Measurements from ENCODE around the gene CRABP1.

Gene CRABP1

DNA sequence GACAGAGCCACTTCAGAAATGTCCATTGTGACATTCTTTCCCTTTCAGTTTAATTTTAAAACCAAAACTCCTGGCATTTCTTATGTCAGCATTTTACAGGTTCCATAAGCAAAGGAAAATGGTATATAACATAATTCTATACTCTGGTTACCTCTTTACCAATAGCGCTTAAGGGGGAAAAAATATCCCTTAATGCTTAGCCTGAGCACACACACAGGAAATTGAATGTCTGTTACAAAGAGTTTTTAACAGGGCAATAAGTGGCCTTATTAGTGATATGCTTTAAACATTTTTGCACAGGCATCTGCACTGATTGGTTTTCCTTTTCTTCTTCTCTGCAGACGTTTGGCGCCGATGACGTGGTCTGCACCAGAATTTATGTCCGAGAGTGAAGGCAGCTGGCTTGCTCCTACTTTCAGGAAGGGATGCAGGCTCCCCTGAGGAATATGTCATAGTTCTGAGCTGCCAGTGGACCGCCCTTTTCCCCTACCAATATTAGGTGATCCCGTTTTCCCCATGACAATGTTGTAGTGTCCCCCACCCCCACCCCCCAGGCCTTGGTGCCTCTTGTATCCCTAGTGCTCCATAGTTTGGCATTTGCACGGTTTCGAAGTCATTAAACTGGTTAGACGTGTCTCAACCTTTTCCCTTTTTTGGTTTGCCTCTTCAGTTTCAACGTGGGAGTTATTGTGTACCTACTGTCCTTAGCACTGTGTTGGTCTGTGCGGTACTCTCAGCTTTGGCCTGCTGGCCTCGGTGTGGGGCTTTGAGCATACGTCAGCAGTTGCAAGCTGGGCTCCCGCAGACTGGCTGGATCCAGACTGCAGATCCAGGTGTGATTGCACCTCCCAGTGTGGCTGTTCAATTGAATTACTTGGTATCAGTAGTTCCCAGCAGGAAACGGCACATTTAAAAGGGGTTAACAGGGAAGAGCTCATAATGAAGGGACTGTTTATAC lies 7.7 kb downstream of the CRABP1 start:
- no peak for DNase-seq

DNA sequence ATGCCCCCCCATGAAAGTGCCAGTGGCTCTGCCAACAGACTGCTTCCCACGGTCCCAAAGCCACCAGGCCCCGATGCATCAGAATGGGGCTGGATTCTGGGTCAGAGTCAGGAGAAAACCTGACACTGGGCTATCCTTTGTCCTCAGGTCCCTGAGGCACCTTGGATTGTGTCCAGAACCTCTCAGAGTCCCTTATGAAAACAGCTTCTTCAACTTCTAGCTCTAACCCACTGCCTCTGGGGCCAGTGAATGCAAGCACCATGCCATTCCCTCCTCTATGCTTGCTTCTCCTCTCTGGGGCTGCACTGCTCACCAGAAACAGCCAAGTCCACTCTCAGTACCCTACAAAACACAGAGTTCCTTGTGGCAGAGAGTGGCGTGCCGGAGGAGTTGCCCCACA lies 9.9 kb downstream of the CRABP1 start:
- no peak for DNase-seq

DNA sequence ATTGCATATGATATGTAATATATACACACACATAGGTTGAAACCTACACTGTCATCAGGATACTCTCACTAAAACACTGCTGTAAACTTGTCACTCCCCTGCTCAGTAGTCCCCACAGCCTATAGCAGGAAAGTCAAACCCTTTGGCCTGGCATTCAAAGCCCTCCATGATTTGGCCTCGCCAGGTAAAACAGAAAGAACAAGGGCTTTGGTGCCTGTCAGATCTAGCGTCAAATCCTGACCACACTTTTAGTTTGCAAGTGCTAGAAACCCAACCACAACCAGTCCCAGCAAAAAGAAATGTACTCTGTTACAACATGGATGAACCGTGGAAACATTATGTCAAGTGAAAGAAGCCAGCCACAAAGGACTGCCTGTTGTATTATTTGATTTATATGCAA lies 11.4 kb downstream of the CRABP1 start:
- no peak for DNase-seq

DNA sequence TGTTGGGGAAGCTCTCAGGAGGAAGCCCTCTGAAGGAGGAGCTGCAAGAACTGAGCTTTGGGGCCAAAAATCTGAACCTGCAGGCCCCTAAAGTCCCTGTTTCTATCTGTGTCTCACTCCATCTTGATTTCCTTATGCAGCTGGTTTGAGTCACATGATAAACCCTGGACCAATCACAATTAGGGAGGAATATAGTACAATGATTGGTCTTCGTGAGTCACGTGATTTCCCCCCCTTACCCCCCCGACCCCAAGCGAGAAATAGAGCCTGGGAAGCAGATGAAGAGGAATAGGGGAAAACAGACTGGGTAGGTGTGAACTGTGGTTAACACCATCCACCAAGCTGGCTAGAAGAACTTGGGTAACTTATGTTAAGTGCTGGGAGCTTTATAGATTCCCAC lies 12.9 kb downstream of the CRABP1 start:
- no peak for DNase-seq

DNA sequence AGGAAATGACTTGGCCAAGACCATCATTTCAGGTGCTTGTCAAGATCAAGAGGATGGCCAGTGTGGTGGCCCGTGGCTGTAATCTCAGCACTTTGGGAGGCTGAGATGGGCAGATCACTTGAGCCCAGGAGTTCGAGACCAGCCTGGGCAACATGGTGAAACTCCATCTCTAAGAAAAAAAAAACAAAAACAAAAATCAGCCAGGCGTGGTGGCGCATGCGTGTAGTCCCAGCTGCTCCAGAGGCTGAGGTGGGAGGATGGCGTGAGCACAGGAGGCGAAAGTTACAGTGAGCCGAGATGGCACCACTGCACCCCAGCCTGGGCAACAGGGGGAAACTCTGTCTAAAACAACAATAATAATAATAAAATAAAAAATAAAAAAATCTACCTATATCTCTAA lies 15.0 kb downstream of the CRABP1 start:
- no peak for DNase-seq

DNA sequence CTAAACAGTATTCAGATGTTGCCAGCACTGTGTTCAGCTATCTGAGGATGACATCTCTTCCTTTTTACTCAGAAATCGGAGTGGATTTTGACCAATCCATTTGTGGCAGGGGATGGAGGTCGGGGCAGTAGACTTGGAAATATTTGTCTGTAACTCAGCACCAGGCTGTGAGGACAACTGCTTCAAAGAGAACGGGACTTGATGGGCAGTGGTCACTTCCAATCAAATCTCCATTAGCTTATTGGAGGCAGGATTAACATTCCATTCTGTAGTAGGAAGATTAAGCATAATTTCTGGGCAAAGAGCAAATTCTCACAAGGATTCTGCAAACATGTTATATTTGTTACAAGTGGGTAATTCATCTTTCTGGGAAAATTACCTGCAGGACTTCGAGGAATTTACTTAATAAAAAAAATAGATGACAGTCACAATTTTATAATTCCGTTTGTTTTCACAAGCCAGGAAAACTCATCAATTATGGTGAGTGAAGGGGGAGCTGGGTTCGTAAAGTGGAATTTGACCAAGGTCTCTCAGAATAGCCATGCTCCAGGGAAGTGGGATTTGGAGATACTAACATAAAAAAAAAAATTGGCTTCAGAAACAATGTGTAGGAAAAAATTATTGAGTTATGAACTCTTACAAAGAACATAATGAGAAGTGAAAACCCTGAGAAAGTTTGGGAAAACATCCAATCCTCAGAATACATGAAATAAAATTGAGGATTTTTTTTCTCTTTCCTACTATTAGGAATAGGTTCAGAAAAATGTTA lies 18.1 kb downstream of the CRABP1 start:
- no peak for DNase-seq

DNA sequence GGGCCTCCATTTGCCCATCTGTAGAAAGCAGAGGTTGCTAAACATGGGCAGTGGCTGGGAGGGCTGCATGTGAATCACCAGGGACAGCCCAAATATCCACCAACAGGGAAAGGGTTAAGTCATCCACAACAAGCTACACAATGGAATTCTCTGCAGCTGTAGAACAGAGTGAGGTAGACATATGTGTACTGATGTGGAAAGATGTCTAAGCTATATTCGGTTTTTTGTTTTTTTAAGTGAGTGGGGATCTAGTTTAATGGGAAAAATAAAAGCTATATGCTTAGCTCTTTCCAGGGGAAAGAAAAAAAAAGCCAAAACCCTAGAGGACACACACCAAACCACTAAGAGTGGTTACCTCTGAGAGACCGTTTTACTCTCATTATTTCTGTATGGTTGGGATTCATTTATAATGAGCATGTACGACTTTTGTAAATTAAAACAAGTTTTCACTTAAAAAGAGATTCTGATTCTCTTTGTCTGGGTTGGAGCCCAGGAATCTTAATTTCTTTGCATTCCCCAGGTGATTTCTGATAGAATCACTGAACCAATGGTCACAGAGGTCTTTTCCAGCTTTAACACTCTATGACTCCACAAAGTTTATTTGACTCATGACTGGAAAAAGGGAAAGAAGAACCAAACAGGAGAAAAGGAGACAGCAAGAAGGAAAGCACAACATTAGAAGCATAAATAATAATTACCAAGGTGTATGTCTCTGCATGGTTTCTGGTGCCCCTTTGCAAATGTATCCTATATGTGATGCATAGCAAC lies 19.1 kb downstream of the CRABP1 start:
- DNase-seq: no peak

DNA sequence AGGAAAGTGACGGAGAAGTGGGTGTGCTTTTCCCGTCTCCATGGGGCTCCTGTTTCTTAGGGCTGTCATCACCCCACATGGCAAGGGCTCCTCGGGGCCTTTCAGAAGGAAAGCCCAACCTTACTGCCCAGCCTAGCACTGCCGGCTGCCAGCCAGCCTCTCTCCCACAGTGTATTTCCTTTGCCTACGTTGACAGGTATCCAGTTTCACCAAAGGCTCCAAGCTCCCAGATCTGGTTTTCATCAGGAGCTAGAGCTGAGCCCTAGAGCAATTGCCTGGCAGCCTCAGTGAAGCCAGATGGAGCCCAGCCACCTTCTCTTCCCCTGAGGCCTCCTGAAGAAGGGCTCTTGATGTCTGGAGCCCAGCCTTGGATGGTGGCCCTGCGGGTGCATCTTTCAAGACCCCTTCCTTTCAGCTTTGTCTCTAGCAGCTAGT lies 20.2 kb downstream of the CRABP1 start:
- DNase-seq: no peak

DNA sequence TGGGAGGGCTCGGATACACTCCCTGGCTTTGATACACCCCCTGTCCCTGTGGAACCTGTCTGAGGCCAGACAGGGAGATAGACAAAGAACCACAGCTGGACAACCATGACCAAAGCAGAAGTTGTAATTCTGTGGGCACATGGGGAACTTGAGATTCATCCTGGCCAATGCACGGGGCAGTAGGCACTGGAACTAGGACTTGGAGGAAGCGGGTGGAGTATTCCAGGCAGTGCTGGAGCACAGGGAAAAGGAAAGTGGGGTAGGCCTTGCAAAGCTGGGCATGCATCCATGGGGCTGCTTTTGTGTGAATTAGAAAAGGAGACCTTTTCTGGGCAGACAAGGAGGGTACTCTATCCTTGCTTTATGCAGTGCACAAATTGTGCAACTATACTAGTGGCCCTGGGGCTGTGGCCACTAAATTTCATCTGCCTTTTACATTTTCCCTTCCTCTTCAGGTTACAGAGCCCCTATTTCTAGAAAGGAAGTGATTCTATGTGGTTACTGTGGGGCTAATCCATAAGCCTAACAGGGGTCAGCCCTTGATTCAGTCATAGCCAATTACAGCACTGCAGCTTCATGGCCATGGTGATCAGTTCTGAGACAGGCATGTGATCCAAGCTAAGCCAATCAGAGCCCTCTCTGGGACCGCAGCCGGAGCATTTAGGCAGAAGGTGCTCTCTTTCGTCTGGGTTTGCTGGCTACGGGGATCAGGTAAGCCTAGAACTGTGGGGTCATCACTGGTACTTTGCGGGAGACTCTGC lies 21.0 kb downstream of the CRABP1 start:
- DNase-seq: no peak

DNA sequence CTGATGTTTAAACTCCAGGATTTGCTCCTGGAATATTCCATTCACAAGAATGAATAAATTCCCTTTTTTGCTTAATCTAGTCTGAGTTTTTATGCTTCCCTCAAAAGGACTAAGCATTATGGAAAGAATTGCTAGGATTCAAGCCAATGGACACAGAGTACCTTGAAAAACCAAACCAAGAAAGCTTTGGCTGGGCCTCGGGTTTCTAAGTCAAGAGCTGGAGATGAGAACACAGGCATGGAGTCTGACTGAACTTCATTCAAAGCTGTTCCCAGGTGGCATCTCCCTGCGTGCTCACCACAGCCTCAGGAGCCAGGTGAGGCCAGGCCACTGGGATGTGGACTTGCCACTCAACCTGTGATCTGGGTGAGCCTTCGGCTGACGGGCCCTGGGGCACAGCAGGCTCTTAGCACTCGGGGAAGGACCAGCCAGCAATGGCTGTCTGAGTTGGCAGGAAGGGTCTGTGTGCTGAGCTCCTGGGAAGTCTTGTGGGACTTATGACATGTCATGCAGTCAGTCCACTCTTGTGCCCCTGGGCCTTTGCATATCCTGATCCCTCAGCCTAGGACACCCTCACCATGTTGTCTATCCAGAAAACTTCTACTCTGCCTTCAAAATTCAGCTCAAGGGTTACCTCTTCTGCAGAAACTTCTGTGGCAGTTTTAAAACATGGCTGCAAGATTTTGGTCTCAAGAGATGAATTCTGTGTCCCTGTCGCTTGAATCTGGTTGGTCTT lies 21.8 kb downstream of the CRABP1 start:
- no peak for DNase-seq

DNA sequence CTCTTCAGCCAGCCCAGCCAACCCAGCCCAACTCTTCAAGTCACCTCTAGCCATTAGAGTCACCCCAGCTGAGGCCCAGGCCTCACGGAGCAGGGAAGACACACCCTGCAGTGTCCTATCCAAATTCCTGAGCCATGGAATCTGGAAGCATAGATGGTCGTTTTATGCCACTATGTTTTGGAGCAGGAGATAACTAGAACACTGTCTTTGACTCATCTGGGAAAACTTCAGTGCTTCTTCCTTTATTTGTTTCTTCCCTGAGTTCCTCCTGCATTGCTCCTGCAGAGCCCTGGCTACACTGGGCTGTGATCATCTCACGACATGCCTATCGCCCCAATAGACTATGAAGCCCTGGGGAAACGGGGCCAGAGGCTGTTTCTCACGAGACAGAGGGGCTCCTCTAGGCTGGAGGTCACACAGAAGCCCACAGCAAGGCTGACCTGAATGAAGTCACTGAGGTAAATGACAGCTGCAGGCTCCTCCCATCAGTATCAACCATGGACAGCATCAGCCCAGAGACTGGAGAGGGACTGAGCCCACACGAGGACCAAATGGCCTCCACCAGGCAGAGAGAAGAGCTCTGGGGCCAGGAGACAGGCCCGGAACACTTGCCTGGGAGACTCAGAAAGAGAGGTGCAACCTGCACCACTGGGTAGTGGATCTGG lies 22.7 kb downstream of the CRABP1 start:
- no peak for DNase-seq

DNA sequence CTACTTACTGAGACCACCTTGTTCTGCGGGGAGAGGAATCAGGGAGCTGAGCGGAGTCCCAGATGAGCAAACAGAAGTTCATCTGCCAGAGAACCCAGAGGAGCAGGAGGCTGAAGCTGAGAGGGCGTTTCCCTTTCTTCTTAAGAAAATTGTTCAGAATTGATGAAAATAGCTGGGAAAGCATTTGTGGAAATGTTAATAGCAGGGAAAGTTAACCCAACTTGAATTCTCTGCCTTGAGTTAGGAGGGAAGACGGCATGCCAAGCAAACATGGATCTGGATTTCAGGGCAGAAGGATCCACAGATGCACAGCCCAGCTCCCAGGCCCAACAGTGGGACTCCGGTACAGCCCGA lies 23.2 kb downstream of the CRABP1 start:
- DNase-seq: no peak

DNA sequence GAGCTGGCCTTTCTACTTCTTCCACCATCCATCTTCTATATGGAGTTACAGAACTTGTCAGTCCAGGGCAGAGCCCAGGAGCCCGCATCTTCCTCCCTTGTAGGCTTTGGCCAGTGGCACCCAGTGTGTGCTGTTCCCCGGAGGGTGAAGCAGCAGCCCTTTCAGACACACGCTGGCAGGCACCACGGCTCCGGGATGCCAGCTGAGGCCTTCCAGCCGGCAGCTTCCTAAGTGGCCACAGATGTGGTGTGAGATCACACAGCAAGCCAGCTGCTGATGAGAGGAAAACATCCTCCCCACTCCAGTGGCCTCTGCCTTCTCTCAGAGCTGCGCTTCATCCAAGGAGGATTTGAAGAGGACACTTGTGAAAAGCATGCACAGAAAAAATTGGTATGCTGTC lies 24.1 kb downstream of the CRABP1 start:
- DNase-seq: no peak

DNA sequence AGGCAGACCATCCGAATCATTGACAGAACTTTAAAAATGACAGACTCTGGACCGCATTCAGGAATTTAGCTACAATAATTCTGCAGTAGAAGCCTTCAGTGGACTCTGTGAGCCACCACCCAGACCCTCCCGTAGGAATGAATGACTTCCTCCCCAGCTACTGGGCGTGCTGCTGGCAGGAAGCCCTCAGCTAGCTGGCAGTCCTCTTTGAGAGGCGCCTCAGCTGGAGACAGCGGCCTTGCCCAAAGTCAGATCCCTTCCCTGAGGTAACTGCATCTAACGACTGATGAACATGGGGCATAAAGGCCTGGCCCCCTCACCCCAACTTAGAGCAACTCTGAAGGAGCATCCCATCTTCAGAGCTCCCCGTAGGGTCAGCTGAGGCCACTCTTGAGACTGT lies 25.8 kb downstream of the CRABP1 start:
- DNase-seq: no peak

DNA sequence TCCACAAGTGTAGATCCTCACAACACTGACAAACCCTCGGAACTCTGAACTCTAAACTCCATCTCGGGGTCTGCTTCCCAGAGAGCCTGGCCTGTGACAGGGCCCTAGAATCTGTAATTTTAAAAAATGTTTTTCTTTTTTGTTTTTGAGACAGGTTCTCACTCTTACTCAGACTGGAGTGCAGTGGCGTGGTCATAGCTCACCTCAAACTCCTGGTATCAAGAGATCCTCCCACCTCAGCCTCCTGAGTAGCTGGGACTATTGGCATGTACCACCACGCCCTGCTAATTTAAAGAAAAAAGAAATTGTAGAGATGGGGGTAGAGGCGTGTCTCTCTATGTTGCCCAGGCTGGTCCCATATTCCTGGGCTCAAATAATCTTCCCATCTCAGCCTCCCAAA lies 26.2 kb downstream of the CRABP1 start:
- DNase-seq: no peak

DNA sequence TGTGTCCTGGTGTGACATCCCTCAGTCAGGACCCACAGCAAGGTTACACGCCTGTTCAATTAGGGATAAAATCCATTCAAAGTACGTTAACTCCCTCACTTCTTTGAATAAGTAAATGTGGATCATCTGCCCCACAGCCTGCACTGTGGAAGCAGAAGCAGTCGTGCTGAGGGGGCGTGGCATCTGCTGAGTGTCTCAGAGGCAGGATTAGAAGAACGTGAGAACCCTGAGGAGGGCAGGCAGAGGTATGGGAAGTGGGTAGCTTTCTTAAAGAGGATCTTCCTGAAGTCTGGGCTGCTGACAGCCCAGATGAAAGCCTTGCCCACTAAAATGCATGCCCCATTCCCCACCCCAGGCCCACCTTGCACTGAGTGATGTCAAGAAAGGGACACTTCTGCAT lies 28.5 kb downstream of the CRABP1 start:
- no peak for DNase-seq

DNA sequence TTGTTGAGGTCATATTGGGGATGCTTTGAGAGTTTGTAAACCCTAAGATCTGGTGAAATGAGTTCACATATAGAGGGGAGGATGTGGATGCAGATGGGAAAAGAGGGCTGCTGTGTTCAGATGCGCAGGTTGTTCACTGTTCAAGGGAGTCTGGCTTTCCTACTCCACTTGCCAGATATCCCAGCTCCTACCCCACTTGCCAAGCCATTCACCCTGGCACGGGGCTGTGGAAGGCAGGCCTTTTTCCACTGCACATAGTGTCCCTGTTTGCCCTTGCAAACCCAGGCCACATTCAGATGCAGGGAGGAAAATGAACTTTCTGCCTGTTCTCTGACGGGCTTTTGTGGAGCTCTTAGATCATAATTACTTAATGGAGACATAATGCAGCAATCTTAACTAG lies 29.0 kb downstream of the CRABP1 start:
- DNase-seq: no peak

DNA sequence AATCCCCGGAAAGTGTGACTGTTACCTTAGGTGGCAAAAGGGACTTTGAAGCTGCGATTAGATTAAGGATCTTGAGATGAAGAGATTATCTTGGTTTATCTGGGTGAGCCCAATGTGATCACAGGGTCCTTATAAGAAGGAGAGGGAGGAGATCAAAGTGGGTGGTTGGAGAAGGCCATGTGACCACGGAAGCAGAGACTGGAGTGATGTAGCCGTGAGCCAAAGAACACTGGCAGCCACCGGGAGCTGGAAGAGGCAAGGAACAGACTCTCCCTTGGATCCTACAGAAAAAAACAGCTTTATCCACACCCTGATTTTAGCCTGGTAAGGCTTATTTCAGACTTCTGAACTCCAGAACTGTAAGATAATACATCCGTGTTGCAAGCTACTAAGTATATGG lies 29.9 kb downstream of the CRABP1 start:
- DNase-seq: no peak

DNA sequence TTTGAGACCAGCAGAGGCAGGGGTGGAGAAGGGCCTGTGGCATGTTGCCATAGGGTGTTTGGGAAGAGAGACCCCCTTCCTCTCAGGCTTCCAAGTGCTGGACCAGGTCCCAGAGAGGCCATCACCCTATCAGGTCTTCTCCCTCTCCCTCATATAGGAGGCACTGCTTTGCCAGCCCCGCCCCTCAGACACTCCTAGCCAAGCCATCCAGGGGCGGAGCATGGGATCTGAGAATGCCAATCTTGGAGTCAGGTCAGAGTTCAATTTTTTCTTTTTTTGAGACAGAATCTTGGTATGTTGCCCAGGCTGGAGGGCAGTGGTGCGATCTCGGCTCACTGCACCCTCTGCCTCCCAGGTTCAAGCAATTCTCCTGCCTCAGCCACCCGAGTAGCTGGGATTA lies 32.7 kb downstream of the CRABP1 start:
- no peak for DNase-seq

DNA sequence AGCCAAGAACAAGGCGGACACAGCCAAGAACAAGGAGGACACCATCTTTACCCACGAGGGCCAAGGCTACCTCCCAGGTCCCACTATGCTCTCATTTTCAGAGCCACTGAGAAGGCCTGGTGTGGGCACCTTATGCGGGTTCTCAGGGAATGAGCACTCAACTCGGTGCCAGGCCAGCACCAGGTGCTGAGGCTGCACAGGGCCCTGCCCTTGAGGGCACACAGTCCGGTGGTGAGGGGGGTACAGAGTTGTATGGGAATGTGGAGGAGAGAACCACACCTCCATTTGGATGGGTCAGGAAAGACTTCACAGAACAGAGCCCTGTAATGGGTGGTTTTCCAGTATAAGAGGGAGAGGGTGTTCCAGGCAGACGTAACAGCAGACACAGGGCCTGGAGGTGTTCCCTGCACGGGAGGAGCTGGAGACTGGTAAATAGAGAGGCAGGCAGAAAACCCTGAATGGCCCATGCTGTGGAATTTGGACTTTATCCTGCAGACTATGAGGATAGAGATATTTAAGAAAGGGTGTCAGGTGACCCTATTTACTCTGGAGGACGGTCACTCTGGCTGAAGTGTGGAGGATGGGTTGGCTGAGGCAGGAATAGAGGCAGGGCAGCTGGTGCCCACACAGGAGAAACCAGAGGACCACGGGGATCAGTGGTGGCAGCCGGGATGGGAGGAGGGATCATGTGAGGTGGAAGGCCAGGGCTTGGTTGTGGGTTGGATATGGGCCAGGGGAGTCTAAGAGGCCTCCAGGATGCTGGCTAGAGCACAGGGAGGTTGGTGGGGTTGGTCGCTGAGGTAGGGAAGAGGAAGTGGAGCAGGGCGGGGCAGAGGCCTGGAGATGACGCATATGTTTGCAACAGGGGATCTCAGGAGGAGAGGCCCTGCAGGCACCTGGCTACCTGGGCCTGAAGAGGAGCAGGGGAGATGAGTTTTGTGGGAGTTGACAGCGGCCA lies 34.6 kb downstream of the CRABP1 start:
- DNase-seq: no peak
